COR-L47 (cell line): Measurements from ENCODE around the gene CBX1.
"Not testable (repeated sequence)": the region's sequence is repeated elsewhere in the genome, so short reads cannot be mapped to it uniquely, and the experiment has no call there.

ENCODE experiments used
- DNase-seq: peaks from one replicate; lab custom pipeline; 2025; lab: John Stamatoyannopoulos, UW

CBX1 gene

DNA sequence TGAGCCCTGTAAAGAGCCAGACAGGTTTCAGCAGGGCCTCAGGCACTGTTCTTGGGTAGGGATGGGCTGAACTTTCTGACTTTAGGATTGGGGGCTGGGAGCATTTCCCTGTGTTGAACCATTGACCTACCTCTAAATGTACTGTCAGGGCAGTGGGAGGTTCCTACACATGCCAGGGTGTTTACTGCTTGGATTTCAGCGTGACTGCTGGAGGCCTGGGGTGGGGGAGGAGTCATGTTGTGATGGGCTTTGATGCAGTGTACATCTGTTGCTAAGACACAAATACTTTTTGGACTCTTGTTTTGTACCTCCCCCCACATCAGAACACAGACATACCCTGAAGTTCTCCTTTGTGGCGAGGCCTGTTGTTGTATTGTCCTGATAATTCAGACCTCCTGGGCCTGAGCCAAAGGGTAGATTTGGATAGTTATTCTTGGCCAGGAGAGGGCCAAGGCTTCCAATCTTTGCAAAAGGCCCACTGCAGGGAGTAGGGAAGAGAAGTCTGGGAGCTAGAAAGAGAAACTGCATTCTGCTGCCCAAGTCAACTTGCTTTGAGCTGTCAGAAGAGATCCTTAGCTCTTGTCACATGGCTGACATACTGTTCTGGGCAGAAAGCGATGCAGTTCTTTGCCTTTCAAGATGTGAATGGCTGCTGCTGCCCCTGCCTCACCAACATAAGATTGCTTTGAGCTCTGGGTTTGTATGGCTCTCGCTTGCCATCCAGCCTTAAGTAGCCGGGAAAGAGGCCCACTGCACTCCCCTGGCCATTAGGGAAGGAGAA is 49.4 kb downstream of the CBX1 start:
- DNase-seq = peak; percentile 57

- peak; percentile 16 for DNase-seq
Measured at GRCh38 chr17:48051283-48051682, 50.0 kb downstream of the CBX1 start.

DNA sequence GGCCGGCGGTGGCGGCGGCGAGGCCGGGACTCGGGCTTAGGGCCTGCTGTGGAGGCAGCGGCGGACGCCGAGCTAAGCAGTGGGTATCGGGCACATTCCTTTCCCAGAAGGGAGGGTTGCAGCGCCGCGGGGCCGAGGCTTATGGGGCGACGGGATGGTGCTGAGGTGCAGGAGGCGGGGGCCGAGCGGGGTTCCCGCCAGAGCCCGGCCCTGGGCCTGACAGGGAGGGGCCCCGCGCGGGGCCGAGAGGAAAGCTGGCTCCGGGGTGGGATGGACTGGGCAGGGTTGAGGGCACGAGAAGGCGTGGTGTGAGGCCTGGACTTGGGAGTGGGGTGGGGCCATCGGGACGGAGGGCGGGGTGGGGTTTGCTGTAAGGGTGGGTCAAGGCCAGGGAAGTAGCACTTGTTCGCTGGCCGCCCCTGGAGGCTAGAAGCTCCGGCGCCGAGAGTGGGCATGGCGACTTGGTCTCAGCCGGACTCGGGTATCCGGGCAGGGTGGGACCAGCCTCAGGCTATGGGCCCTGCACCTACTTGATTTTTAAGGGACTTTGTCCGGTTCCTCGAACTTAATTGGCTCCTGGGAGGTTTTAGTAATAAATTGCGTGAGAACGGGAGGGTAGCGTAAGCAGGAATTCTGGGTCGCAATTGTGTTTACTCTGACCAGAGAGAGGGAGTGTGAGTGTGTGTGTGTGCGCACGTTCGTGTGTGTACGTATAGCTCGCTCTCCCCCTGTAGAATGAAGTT is 52.7 kb downstream of the CBX1 start:
- peak; percentile 54 for DNase-seq

DNA sequence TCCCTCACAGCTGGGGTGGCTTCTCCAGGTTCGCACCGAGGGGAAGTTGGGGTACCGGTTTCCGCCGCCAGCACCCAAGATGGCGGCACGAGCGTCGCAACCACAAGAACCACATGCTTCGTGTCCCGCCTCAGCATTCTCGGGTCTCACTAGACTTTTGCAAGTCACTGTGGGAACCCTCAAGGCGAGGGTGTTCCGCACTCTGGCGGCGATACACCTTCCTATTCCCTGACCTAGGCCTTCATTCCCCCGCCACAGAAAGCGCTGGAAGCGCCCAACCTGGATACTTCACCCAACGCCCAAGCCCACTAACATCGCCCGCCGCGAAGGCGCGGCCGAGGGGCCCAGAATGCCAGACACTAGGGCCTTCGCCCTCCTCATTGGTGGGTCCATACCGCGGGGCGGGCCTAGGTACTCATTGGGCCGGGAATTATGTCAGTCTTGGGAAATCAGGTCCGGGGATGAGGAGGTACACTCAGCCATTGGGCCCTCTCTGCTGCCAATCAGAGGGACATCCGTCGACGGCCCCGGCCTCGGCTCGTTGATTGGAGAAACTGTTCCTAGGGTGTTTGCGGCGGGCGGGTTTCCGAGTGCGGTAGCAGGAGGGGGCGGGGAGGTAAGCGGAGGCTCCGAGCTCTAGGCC is 53.4 kb downstream of the CBX1 start, which contains the start of gene NFE2L1:
TSS of gene NFE2L1 (plus strand) at position 619 of the 643 bp plus-strand sequence. CDS start 2,760 bp downstream, outside the sequence.
- DNase-seq = peak; percentile 99

GRCh38 chr17:48047113-48047740 is 54.1 kb downstream of the CBX1 start:
- no peak for DNase-seq

DNA sequence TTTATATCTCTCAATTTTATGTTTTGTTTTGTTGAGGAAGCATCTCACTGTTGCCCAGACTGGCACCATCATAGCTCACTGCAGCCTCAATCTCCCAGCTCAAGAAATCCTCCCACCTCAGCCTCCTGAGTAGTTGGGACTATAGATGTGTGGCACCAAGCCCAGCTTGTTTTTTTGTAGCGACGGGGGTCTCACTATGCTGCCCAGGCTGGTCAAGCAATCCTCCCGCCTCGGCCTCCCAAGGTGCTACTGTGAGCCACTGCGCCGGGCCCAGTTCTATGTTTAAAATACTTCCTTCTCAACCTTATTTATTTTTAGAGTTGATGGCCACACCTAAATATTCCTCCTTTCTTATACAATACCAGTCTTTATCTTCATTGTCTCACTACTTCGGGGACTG is 55.0 kb downstream of the CBX1 start:
- DNase-seq = no peak

GRCh38 chr17:48045316-48046001 is 55.8 kb downstream of the CBX1 start:
- DNase-seq = no peak

GRCh38 chr17:48044851-48045250 is 56.4 kb downstream of the CBX1 start:
- no peak for DNase-seq

DNA sequence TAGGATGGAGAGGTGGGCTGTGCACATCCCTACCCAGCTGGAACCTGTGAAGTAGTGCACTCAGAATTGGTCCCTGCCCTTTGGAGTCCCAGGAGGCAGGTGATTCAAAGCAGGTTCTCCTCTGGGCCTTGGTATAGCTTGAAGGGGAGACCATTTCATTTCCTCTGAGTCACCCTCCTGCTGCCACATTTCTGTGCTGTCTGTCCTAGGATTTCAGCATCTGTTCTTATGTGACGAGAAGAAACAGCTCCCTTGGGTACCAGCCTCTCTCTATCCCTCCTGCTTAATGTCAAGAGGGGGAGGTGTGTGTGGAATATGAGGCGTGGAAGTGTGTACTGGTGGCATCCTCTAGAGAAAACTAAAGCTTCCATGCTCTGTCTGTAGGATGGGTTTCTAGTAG is 58.1 kb downstream of the CBX1 start:
- no peak for DNase-seq

DNA sequence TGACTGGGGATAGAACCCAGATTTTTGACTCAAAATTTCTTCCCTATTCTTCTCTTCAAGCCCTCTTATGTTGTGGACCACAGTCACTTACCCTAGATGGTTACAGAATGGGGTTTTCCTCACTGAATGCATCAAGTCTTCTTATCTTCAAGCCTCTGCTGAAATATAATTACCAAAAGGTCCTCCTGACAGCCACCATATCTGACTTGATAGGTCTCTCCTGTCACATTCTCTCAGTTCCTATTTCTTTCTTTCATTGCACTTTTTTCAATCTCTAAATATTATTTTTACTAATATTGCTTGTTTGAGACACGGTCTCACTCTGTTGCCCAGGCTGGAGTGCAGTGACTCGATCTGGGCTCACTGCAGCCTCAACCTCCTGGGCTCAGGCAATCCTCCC is 62.6 kb downstream of the CBX1 start:
- DNase-seq = no peak

DNA sequence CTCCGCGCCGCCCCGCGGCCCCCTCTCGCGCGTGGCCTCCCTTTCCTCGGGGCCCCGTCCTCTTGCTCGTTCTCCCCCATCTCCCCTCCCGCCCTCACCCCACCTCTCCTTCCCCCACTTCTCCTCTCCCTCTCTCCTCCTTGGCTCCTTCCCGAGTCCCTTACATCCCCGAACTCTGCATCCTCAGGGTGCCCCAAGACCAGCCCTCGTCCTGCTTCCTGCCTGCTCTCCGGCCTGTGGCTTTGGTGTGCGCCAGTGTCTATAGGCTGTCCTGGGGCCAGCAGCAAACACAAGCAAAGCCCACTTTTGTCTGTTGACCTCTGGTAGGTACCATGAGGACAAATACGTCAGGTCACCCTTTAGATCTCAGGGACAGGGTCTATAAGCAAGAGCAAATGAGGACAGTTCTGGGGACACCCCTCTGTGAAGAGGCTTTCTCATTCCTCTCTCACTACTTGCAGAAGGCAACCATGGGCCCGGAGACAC is 63.4 kb downstream of the CBX1 start:
- no peak for DNase-seq

DNA sequence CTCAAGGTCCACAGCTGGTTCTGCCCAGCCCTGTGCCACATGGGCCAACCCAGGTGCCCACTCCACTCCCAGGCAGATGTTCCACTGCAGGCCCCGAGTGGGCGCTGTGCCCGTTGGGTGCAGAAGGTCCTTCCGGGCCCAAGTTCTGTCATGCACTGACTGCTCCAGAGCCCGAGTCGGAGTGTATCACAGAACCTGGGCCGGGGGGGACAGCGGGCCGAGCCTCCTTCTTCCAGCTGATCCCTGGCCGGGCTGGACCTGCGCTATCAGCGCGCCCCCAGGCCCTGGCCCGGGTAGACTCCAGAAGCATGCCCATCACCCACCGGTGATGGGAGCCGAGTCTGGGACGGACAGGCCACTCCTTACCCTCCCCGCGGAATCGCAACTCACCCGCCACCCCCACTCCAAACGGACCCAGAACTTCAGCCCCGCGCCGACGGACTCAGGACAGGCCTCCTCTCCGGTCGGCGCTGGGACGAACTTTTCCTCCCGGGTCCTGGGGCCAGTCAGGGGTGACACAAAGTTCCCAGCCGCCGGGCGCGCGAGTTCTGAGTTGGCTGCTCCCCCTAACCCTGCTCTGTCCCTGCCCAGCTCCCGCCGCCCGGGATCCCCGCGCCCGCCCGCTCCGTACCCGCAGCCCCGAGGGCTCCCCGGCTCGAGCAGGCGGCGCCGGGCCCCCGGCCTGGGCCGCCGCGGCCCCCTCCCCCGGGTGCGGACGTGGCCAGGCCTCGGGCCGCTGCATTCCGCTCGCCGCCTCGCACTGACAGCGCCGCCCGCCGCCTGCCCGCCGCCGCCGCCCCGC is 64.0 kb downstream of the CBX1 start, which contains the start of gene COPZ2:
TSS of gene COPZ2 (minus strand) at position 762 of the 802 bp plus-strand sequence. CDS start at position 742, 20 bp downstream.
- DNase-seq = no peak

GRCh38 chr17:48036693-48037035 is 64.6 kb downstream of the CBX1 start:
- no peak for DNase-seq

GRCh38 chr17:48034734-48035133 is 66.5 kb downstream of the CBX1 start:
- not testable (repeated sequence) for DNase-seq

DNA sequence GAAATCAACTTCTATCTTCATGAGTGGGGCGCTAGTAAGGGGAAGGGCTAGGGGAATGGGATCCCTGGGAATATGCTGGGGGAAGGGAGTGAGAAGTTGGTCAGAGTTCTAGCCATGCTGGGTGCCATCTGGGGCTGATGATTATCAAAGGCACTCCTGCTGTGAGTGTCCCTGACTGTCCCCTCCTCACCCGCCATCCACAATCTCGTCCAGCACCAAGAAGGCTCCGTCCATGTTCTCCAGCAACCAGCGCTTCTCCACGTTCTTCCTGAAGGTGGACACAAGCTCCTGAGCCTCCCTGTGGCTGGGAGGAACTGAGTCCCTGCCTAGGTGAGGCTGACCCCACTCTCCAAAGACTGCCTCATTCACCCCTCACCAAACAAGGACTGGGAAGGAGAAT is 69.3 kb downstream of the CBX1 start:
- DNase-seq = no peak

- no peak for DNase-seq
Measured at GRCh38 chr17:48030531-48030930, 70.7 kb downstream of the CBX1 start.

DNA sequence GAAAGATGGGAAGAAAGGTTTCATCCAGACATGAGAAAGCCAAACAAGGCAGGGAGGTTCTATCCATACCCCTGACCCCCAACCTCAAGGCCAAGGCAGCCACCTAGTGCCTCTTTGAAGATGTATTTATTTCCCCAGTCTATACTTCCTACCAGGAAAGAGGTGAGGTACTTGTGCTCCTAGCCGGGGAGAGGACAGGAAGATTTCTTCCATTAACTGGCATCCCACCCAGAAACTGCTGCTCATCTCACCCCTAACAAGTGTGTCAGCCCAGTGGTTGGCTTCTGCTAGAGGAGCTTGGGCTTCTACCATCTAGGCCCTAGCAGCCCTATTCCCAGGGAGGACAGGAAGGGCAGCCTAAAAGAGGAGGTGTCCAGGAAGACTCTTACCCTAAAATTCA is 72.5 kb downstream of the CBX1 start:
- no peak for DNase-seq

DNA sequence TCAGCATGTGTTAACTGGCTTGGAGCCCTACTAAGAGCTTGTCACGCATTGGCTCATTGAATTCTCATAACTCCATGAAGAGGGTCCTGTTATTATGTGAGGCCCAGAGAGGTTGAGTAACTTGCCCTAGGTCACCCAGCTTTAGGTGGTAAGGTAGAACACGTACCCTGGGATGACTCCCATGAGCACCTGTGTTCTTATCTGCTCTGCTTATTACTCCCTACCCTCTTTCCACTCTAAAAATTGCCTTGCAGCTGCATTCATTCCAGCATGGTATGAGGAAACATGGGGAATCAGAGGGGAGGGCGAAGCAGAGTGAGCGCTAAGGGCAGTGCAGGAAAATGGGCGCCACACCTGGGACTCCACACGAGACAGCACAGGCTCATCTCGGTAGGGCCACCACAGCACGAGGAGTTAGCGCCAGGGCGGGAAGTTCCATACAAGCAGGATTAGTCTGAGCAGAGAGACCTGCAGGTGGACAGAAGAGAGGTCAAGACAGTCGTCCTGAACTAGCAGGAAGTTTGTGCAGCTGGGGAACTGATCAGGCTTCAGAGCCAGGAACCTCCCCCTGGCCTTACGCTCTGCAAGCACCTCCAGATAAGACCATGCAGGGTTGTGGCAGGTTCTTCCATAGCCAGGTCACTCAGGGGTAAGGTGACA is 73.8 kb downstream of the CBX1 start:
- no peak for DNase-seq

DNA sequence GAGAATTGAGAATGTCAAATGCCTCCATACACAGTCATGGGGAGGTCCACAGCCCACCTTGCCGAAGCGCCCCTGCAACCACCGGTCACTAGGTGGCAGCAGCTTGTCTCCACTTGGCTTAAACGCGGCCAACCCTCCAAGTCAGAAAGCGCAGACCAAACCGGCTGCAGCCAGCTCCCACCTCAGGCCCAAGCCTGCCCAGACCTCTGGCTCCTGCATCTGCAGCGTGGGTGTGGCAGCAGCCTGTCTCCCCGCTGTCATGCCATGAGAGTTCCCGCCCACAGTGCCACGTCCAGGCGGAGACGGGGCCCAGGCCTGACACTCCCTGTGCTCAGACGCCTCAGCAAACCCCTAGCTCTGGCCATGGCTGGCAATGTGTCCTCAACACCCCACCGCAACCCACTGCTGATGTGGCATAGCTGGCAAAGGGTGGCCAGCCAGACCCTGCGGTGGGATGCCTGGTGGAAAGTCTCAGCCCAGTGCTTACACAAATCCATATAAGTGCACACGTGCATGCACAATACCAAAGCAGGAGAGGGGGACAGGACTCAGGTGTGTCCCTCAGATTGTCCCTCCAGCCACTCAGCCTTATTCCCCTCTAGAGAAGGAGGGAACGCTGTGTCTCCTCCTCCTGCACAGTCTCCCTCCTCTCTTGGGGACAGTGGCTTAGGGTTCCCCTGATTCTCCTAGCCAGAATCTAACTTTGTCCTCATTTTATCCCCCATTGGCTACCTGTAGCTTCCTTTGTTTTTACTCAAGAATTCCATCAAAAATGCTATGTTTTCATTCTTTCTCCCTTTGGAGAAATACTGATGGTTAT is 74.6 kb downstream of the CBX1 start:
- DNase-seq = peak; percentile 95
